Measurements from ENCODE around the gene GPS2.

- no peak for TF ChIP-seq BCL11A (IDR thresholded peaks at IDR 0.05; ENCODE audit: low read depth, low read length)
- TF ChIP-seq CTCF (IDR thresholded peaks at IDR 0.05 in 2 of 3, conservative IDR thresholded peaks at IDR 0.05 in 1 of 3; ENCODE audit: control insufficient read depth in 2 of 3, extremely low read depth in 1 of 3, insufficient read depth in 1 of 3, low read depth in 3 of 3, low read length in 3 of 3): no peak
- no peak for TF ChIP-seq BACH1 (IDR thresholded peaks at IDR 0.05; ENCODE audit: borderline replicate concordance)
These were observed 29.5 kb downstream of the GPS2 start for GRCh38 chr17:7285679-7286078.

Data from GM12878 (cell line).